COLO668 (cell line): Measurements from ENCODE around the gene USF2.

Experiments
- DNase-seq: peaks from one replicate; lab custom pipeline; 2025; ENCODE audit not compliant: unreplicated experiment; lab: John Stamatoyannopoulos, UW

USF2 gene

GRCh38 chr19:35316560-35316959 lies 47.8 kb downstream of the USF2 start:
- DNase-seq = peak; percentile 20

GRCh38 chr19:35317464-35318043 lies 48.8 kb downstream of the USF2 start:
- no peak for DNase-seq

GRCh38 chr19:35318679-35319448 lies 50.1 kb downstream of the USF2 start:
- DNase-seq = no peak

- no peak for DNase-seq
These were observed 51.4 kb downstream of the USF2 start for GRCh38 chr19:35320065-35320713.

GRCh38 chr19:35321291-35321690 lies 52.5 kb downstream of the USF2 start:
- no peak for DNase-seq

GRCh38 chr19:35322014-35322413 lies 53.3 kb downstream of the USF2 start:
- DNase-seq = no peak

GRCh38 chr19:35327642-35328041 lies 58.9 kb downstream of the USF2 start:
- DNase-seq = peak; percentile 9

GRCh38 chr19:35328851-35329285 lies 60.1 kb downstream of the USF2 start, which contains the start of gene CD22:
Gene CD22 (plus strand): TSS chr19:35329187. CDS start chr19:35332041, 2,854 bp downstream.
- no peak for DNase-seq

GRCh38 chr19:35329323-35329722 lies 60.6 kb downstream of the USF2 start:
- DNase-seq = no peak
